T-helper 2 cell (primary cell): ENCODE data around the gene FCER2.

Experiments used
- DNase-seq, 5 experiments: peaks; one replicate each; pipeline versions ENCODE4 v3.0.0 to v3.0.0-alpha.2; 2012 to 2022

Gene FCER2

DNA sequence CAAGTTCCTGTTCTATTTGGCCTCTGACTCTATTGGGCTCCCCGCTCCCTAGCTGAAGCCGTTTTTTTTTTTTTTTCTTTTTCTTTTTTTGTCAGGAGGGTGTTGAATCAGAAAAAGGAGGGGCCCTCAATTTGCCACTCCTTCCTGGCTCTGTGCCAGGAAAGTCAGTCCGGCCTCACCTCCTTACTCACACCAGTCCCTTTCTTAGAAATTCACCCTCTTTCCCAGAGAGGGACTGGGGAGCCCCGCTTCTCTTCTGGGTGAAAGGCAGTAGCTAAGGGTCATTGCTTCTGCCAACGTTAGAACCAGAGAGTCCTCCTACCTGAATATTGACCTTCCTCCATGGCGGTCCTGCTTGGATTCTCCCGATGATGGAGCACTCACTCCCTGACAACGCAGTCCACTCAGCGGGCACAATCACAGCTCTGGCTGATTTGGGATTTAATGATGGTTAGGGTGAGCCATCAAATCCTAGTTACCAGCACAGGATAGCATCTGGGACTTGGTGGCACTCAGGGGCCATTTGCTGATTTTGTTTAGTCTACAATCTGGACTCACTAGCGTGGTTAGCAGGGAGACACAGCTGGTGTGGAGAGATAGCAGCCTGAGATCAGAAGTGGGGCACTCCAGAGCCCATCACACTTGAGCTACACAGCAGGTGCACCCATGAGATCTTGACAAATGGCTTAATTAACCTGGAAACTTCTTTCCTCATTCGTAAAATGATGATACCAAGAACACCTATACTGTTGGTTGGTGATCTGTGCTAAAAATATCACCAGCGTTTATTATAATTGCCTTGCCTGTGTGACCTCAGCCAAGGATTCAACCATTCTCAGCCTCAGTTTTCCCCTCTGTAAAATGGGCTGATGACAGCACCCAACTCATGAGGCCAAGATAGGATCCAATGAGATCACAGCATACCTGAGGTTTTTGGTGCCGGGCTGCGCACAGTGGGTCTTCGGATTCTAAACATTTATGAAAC, 2.2 kb downstream of the FCER2 start:
- peak in 1 of 5 experiments; percentile 22 for DNase-seq

DNA sequence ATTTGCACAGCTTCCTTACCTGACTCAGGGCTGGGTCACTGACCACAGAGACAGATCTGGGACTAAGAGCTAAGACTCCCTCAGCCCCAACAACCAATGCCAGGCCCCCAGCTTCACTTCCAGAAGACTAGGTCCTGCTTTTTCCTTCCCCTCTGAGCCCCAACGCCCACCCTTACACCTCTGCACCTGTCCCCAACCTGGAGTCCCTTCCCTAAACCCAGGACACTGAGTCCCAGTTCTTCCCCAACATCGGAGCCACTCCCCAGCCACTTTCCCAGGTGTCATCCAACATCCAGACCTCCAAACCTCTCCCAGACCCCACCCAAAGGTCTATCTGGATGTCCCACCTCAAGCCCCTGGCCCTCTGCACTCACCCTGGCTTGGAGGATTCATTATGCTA, 2.9 kb downstream of the FCER2 start:
- no peak for DNase-seq

DNA sequence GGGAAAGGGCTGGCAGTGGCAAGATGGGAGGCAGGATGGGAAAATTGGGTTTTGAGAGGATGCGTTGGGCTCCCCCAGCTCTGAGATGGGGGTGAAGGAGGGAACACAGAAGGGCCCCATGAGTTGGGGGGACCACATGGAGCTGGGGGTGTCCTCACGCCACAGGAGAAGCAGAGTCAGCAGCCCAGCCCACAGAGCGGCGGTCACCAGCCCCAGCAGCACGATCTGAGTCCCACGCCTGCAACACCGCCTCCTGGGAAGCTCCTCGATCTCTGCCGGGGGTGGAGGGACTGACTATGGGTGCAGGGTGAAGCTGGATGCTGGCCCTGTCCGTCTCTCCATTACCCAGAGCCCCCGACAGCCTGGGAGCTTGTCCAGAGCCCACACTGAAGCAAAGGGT, 3.3 kb downstream of the FCER2 start:
- DNase-seq, result no peak

DNA sequence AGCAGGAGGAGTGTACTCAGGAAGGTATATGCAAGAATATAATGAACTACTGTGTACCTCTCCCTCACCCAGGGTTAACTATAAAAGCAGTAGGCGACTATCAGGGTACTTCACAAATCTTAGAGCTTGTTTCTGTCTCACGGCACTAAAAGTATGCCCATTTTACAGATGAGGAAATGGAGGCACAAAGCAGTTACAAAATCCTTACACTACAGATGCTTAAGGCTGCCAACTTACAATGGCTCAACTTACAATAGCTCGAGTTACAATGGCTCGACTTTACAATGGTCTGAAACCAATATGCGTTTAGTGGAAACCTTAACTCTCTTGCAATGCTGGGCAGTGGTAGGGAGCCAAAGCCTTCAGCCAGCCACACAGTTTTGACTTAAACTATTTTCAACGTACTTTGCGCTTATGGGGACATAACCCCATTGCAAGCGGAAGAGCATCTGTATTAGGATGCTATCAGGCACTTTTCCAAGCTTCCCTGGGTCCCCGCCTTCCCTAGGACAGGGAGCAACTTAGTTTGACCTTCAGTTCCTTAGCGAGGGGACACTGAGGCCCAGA, 4.1 kb downstream of the FCER2 start:
- DNase-seq, result no peak

DNA sequence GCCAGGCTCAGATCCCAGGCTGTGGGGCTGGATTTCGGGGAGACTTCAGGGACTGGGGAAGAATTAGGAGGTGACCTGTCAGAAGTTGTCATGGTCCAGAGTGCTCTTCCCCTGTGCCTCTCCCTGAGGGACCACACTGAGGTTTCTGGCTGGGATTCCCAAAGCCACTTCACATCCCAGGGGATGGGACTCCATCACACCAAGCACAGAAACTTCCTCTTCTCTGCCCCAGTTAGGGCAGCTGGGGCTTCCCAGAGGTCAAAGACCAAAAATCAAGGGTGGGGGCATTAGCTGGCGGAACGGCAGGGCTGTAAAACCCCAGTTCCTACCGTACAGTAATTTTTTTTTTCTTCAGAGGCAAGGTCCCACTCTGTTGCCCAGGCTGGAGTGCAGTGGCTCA, 7.4 kb downstream of the FCER2 start:
- no peak for DNase-seq

DNA sequence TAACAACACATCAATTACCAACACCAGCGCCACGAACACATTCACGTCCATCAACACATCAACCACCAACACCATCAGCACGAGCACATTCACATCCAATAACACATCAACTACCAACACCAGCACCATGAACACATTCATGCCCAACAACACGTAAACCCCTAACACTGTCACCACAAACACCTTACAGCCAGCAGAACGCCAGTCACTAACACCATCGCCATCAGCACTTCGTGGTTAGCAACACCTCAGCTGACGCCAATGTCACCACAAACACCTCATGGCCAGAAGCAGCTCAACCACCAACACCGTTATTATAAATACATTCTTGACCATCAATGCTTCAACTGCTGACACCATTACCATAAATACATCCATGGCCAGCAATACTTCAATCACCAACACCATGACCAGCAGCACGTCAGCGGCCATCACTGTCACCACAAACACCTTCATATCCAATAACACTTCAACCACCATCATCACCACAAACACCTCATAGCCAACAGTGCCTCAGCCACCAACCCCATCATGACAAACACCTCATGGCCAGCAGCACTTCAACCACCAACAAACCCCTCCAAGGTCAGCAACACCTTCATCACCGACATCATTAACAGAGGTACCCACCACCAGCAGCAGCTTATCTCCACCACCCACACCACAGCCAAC, 9.4 kb downstream of the FCER2 start:
- DNase-seq, result peak in 2 of 5 experiments; percentile 68 to 85

DNA sequence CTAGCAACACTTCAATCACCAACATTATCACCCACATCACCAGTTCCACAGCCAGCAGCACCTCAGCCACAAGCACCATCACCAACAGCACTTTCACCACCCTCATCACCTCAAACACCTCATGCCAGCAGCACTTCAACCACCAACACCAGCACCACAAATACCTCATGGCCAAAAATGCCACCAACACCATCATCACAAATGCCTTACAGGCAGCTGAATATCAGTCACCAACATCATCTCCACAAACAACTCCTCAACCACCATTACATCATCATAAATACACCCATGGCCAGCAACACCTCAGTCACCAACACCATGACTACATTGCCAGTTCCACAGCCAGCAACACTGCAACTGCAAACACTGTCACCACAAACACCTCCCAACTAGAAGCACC, 10.4 kb downstream of the FCER2 start:
- peak in 2 of 5 experiments; percentile 68 to 75 for DNase-seq

DNA sequence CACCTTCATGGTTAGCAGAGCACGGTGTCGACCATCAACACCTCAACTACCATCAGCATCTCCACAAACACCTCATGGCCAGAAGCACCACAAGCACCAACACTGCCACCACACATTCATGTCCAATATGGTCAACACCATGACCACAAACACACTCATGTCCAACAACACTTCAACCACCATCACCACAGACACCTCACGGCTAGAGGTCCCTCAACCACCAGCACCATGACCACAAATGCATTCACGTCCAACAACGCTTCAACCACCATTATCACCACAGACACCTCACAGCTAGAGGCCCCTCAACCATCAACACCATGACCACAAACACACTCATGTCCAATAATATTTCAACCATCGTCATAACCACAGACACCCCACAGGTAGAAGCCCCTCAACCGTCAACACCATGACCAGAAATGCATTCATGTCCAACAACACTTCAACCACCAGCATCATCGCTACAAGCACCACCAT, 11.1 kb downstream of the FCER2 start:
- DNase-seq, result peak in 2 of 5 experiments; percentile 14 to 37

DNA sequence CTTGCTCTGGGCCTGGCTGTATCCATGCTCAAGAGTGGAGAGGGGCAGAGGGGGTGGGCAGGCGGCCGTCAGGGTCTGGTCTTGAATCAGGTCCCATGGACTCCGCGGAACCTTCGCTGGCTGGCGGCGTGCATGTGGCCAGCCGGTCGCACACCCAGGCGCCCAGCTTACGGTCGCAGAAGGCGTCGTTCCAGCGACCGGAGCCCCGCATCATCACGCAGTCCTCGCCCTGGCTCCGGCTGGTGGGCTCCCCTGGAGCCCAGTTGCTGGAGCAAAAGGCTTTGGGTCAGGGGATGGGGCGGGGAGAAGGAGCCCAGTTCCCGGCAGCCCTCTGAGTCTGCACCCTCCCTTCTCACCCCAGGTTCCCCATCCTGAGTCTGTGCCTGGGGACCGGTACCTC, 12.8 kb downstream of the FCER2 start:
- no peak for DNase-seq

DNA sequence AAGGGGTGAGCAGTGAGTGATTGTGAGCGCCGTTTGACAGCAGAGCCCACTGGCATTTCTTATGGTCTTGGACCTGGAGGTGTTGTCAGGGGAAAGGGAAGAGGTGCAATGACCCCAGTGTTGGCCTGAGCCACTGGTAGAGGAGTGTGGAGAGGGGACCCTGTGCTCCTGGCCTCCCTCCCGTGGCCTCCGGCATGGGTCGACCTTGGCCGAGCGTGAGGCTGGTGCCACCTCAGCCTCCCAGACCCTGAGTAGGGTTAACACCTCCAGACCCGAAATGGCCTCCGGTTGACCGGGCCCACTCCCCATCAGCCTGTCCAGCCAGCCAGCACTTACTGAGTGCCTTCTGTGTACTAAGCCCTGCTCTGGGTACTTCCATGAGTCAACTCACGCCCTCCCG, 14.8 kb downstream of the FCER2 start:
- no peak for DNase-seq

DNA sequence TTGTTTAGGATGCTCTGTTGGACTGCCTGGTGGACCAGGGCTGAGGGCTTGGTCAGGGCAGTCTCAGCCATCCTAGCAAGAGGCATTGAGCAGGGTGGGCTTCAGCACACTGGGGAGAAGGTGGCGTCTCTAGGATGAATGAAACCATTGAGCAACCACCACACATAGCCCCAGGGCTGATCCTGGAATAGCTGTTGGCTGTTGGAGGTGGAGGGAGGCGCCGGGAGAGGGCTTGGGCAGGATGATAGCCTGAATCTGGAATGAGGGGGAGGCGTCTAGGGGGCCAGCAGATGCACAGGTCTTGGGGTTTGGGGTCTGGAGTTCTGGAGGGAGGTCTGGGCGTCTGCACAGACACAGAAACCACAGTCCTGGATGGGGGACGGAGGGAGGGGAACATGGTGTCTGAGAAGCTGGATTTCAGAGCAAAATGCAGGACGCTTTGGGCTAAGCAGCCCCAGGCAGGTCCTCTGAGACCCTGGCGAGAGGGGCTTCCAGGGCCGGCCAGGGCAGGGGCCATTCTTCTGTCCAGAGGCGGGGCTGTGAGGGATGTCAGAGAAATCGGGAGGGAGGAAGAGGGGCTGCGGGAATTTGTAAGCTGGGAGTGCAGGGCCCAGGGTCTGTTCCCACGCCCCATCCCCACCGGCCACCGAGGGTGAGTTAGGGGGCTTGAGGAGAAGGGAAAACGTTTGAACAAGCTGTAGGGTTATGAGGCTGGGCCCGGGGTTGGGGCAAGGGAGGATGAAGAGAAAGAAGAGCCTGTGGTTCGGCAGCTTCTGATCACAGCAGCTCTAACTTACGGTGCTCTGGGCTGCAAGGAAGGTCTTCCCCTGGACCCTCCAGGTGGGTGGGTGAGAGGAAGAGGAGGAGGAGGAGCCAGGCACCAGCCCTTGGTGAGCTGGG, 16.1 kb downstream of the FCER2 start:
- no peak for DNase-seq

DNA sequence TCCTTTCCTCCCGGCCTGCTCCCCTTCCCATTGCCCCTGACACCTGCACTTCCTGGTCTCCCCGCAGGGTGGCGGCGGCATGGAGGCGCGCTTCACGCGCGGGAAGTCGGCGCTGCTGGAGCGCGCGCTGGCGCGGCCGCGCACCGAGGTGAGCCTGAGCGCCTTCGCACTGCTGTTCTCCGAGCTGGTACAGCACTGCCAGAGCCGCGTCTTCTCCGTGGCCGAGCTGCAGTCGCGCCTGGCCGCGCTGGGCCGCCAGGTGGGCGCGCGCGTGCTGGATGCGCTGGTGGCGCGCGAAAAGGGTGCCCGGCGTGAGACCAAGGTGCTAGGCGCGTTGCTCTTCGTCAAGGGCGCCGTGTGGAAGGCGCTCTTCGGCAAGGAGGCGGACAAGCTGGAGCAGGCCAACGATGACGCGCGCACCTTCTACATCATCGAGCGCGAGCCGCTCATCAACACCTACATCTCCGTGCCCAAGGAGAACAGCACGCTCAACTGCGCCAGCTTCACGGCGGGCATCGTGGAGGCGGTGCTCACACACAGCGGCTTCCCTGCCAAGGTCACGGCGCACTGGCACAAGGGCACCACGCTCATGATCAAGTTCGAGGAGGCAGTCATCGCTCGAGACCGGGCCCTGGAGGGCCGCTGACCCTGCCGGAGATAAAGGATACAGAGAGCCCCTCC, 19.6 kb downstream of the FCER2 start:
- no peak for DNase-seq

DNA sequence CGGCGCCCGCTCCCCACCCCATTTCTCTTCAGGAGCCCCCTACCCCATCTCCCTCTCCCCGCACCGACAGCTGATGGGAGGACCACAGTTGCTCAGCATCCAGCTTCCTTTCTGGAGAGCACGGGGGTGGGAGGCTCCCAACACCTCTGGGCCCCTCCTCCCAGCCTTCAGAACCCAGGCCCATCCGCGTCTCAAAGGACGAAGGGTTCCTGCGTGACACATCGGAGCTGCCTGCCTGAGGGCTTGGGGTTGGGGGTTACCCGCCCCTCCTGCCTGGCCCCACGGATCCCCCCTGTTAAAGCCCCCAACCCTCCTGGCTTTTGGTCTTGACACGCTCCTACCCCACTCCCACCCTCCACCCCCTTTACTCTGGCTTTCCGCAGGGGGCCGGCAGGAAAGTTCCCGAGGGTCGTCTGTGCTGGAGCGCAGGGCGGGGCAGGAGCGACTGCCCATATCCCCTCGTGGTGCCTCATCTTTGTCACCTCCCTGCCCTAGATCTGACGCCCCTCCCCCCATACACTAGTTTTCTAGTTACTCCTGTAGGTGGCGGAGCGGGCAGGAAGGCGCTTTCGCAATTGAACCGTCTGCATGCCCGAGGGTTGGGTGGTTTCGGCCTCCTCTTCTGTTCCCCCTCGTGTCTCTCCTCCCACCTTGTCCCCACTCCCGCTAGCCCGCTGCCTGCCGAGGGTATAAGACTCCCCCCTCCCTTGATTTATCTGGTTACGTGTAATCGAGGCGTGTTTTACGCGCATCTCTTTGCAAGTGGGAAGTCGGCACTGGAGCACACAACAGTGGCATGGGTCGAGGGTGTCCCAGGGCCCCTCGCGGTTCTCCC, 20.4 kb downstream of the FCER2 start:
- peak; percentile 49 to 91 (median 71) for DNase-seq

DNA sequence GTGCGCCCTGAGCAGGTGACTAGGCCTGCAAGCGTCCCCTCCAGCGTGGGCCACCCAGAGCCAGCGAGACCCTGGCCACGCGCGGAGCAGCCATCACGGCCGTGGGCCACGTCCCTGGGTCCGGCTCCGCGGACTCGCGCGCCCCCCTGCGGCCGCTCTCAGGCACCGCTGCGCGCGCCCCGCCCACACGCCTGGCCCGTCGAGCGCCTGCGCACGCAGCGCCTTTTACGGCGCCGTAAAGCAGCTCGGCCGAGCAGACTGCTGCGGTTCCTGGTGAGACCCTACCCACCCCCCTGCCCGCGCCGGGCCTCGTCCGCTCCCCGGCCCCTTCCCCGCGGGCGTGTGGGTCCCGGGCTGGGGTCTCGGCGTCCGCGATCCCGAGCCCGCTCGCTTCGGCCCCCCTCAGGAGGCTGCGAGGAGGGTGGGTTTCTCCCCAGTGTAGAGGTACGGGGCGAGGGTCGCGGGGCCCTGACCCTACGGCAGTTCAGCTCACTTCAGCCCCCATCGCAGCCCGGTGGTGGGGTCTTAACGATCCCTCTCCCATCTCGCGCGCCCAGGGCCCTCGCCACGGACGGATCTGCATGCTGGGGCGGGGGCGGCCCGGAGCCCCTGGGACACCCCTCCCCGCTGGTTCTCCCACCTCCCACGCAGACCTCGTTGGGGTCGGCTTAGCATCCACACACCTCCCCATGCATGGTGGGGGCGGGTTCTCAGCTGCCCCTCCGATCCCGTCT, 21.2 kb downstream of the FCER2 start, which contains the start of gene TRAPPC5:
Gene TRAPPC5, plus strand, starts transcription at position 228 of the 734 bp plus-strand sequence. CDS start 1,421 bp downstream, outside the sequence.
- DNase-seq, result peak; percentile 75 to 89 (median 77)

DNA sequence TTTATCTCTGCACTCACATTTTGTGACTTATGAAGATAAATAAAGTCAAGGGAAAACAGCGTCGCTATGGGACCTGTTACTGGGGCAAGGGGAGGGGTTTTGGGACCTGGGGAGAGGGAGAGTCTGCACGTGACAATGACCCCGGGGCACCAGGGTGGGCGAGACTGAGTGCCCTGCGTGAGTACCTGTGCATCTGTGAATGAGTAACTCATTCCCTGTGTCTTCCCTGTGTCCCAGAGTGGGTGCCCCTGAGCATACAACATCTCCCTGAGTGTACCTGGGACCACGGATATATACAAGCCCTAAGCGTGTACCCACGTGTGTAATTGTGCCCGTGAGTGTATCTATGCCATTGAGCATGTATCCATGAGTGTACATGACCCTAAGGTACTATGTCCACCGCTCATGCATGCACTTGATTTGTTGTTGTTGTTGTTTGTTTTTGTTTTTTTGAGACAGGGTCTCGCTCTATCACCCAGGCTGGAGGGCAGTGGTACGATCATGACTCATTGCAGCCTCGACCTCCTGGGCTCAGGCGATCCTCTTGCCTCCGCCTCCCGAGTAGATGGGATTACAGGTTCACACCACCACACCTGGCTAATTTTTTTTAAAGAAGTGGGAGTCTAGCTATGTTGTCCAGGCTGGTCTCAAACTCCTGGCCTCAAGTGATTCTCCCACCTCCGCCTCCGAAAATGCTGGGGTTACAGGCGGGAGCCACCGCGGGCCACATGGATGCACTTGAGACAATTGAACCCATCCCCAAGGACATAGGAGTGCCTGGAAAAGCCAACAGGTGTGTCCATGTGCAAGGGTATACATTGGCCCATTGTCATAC, 21.9 kb downstream of the FCER2 start:
- no peak for DNase-seq

DNA sequence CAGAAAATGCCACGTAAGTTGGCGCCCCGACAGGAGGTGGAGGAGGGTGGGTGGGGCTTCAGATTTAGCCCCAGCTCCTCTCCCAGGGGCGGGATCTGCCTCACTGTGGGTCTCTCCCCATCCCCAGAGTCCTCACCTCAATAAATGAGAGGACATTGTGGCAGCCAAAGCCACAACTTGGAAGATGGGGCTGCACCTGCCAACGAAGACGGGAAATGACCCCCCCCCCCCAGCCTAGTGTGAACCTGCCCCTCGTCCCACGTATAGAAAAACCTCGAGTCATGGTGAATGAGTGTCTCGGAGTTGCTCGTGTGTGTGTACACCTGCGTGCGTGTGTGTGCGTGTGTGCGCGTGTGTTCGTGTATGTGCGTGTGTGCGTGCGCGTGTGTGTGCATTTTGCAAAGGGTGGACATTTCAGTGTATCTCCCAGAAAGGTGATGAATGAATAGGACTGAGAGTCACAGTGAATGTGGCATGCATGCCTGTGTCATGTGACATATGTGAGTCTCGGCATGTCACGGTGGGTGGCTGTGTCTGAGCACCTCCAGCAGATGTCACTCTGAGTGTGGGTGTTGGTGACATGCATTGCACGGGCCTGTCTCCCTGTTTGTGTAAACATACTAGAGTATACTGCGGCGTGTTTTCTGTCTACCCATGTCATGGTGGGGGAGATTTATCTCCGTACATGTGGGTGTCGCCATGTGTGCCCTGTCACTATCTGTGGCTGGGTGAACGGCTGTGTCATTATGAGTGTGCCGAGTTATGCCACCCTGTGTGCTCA, 22.8 kb downstream of the FCER2 start:
- DNase-seq, result peak; percentile 26 to 87 (median 54)

DNA sequence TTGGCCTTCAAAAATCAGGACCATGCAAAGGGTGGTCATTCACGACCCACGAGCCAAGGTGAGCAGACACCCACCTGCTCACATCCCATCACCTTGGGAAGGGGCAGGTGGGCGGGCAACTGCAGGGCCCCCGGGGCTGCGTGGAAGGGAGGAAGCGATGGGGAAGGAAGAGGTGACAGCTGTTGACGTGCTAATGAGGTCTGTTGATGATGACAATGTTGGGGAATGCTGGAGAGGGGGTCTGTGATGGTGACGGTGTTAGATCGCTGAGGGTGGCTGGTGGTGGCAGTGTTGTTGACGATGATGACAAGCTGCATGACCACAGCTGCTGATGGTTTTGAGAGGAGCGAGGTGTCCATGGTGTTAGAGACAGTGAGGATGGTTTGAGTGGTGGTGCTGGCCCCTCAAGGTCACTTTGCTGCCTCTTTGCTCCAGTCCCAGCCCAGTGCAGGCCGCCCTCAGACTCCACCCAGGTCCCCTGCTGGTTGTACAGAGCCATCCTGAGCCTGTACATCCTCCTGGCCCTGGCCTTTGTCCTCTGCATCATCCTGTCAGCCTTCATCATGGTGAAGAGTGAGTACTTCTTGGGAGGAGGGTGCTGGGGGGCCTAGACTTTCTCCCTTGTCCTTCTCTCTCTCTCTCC, 24.1 kb downstream of the FCER2 start:
- DNase-seq, result no peak

DNA sequence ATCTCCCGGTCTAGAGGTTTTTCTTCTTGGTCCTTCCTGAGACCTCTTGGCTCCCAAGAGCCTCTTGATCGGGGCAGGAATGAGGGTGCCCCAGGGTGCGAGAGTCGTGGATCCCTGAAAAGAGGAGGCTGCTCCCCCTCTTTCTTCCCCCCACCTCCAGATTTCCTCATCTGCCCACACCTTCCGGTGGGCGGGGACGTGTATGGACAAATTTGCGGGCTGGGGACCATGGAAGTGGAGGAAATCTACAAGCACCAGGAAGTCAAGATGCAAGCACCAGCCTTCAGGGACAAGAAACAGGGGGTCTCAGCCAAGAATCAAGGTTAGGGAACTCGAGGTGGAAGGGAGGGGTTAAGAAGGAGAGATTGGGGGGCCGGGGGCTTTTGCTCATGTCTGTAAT, 25.1 kb downstream of the FCER2 start, which contains the start of gene MCEMP1:
Gene MCEMP1, plus strand, starts transcription at position 237 of the 400 bp plus-strand sequence. Its CDS starts 31 bp downstream, at position 268.
- DNase-seq, result no peak
